Activated T-helper 17 cell treated with anti-CD3 and anti-CD28 coated beads, Interleukin-2, amount 50 U/mL, for 72 hours (primary cell): ENCODE data around the gene MAPT. TPM values are rescaled to one million over a fixed set of nuclear protein-coding genes. Genes with fewer than 3 reads are reported as not detected.

ENCODE experiments used
- ATAC-seq: fragments of 150-1000 bp; cut with Tn5 transposase; replicated peaks from 2 replicates; pipeline ENCODE4 v1.10.0; 2021; ENCODE audit warnings: mild to moderate bottlenecking, moderate library complexity
- H3K27ac Mint-ChIP-seq: one replicate; pipeline ENCODE4 v1.8.0; 2022; ENCODE audit warnings: mixed read lengths
- H3K27me3 Mint-ChIP-seq: one replicate; pipeline ENCODE4 v1.8.0; 2022; ENCODE audit warnings: mixed read lengths
- H3K36me3 Mint-ChIP-seq: one replicate; pipeline ENCODE4 v1.8.0; 2022; ENCODE audit warnings: low read depth, mild to moderate bottlenecking, mixed read lengths
- H3K4me1 Mint-ChIP-seq: one replicate; pipeline ENCODE4 v1.8.0; 2022; ENCODE audit warnings: mixed read lengths
- H3K4me3 Mint-ChIP-seq: one replicate; pipeline ENCODE4 v1.8.0; 2022; ENCODE audit warnings: mild to moderate bottlenecking, mixed read lengths
- H3K9me3 Mint-ChIP-seq: one replicate; pipeline ENCODE4 v1.8.0; 2022; ENCODE audit warnings: mixed read lengths
- total RNA-seq, 2 donors: library from RNA; stranded (reverse); gene quantifications; one replicate each; pipeline ENCODE4 v1.2.3, GENCODE V29; 2022

Gene MAPT
- total RNA-seq, 2 donors from 2014 or later, result 0.63 to 4.9 TPM

GRCh38 chr17:45871718-45872117, 22.6 kb upstream of the MAPT start:
- peak; percentile 51 for ATAC-seq
- no peak overlapping the region for H3K4me3 Mint-ChIP-seq
- H3K27me3 Mint-ChIP-seq, result no peaks in the 10 kb centered on the region
- peaks cover 11% of the 10 kb centered on the region for H3K4me1 Mint-ChIP-seq
- peak overlapping the region; percentile 25 for H3K27ac Mint-ChIP-seq
- no peaks in the 10 kb centered on the region for H3K9me3 Mint-ChIP-seq
- H3K36me3 Mint-ChIP-seq, result no peaks in the 10 kb centered on the region

GRCh38 chr17:45873728-45874127, 20.6 kb upstream of the MAPT start:
- no peaks in the 10 kb centered on the region for H3K27me3 Mint-ChIP-seq
- peak; percentile 97 for ATAC-seq
- H3K27ac Mint-ChIP-seq, result peak overlapping the region; percentile 23
- H3K4me1 Mint-ChIP-seq, result peaks cover 11% of the 10 kb centered on the region
- no peaks in the 10 kb centered on the region for H3K36me3 Mint-ChIP-seq
- H3K4me3 Mint-ChIP-seq, result peak overlapping the region; percentile 45
- no peaks in the 10 kb centered on the region for H3K9me3 Mint-ChIP-seq

GRCh38 chr17:45874151-45874550, 20.2 kb upstream of the MAPT start:
- H3K4me3 Mint-ChIP-seq, result peak overlapping the region; percentile 45
- H3K4me1 Mint-ChIP-seq, result peaks cover 11% of the 10 kb centered on the region
- no peaks in the 10 kb centered on the region for H3K36me3 Mint-ChIP-seq
- peak; percentile 18 for ATAC-seq
- H3K27ac Mint-ChIP-seq, result peak overlapping the region; percentile 23
- H3K9me3 Mint-ChIP-seq, result no peaks in the 10 kb centered on the region
- H3K27me3 Mint-ChIP-seq, result no peaks in the 10 kb centered on the region

- Mint-ChIP-seq H3K9me3 (no peaks in the 10 kb centered on the region), H3K27me3 (peaks cover 1% of the 10 kb centered on the region), H3K4me3 (no peak overlapping the region), H3K36me3 (no peaks in the 10 kb centered on the region), H3K4me1 (peaks cover 6% of the 10 kb centered on the region), H3K27ac (no peak overlapping the region)
- no peak for ATAC-seq
These were observed 17.8 kb upstream of the MAPT start for GRCh38 chr17:45876539-45876938.

GRCh38 chr17:45877467-45877866, 16.9 kb upstream of the MAPT start:
- Mint-ChIP-seq H3K27me3 (peaks cover 3% of the 10 kb centered on the region), H3K27ac (no peak overlapping the region), H3K9me3 (no peaks in the 10 kb centered on the region), H3K4me3 (no peak overlapping the region), H3K36me3 (no peaks in the 10 kb centered on the region), H3K4me1 (no peaks in the 10 kb centered on the region)
- ATAC-seq, result no peak

- Mint-ChIP-seq H3K4me3 (no peak overlapping the region), H3K9me3 (peaks cover 4% of the 10 kb centered on the region), H3K27me3 (peaks cover 3% of the 10 kb centered on the region), H3K4me1 (no peaks in the 10 kb centered on the region), H3K27ac (no peak overlapping the region), H3K36me3 (no peaks in the 10 kb centered on the region)
- ATAC-seq, result no peak
These were observed 11.3 kb upstream of the MAPT start for GRCh38 chr17:45883063-45883462.

GRCh38 chr17:45886852-45887251, 7.5 kb upstream of the MAPT start:
- H3K9me3 Mint-ChIP-seq, result peaks cover 4% of the 10 kb centered on the region
- ATAC-seq, result no peak
- H3K4me1 Mint-ChIP-seq, result no peaks in the 10 kb centered on the region
- H3K36me3 Mint-ChIP-seq, result no peaks in the 10 kb centered on the region
- no peak overlapping the region for H3K27ac Mint-ChIP-seq
- H3K27me3 Mint-ChIP-seq, result no peaks in the 10 kb centered on the region
- no peak overlapping the region for H3K4me3 Mint-ChIP-seq

GRCh38 chr17:45888392-45888791, 6.0 kb upstream of the MAPT start:
- no peaks in the 10 kb centered on the region for H3K36me3 Mint-ChIP-seq
- peak; percentile 80 for ATAC-seq
- no peak overlapping the region for H3K27ac Mint-ChIP-seq
- H3K27me3 Mint-ChIP-seq, result no peaks in the 10 kb centered on the region
- no peaks in the 10 kb centered on the region for H3K4me1 Mint-ChIP-seq
- H3K4me3 Mint-ChIP-seq, result no peak overlapping the region
- peaks cover 4% of the 10 kb centered on the region for H3K9me3 Mint-ChIP-seq

GRCh38 chr17:45889579-45889978, 4.8 kb upstream of the MAPT start:
- Mint-ChIP-seq H3K9me3 (peaks cover 4% of the 10 kb centered on the region), H3K27ac (no peak overlapping the region), H3K36me3 (no peaks in the 10 kb centered on the region), H3K4me3 (no peak overlapping the region), H3K4me1 (no peaks in the 10 kb centered on the region), H3K27me3 (no peaks in the 10 kb centered on the region)
- no peak for ATAC-seq

- Mint-ChIP-seq H3K4me1 (no peaks in the 10 kb centered on the region), H3K27me3 (peaks cover 13% of the 10 kb centered on the region), H3K36me3 (no peaks in the 10 kb centered on the region), H3K4me3 (peak overlapping the region; percentile 75), H3K9me3 (no peaks in the 10 kb centered on the region), H3K27ac (peak overlapping the region; percentile 43)
- ATAC-seq, result no peak
These were observed 681 bp upstream of the MAPT start for GRCh38 chr17:45893725-45894021.

- no peaks in the 10 kb centered on the region for H3K36me3 Mint-ChIP-seq
- H3K9me3 Mint-ChIP-seq, result no peaks in the 10 kb centered on the region
- peaks cover 25% of the 10 kb centered on the region for H3K27me3 Mint-ChIP-seq
- no peak overlapping the region for H3K27ac Mint-ChIP-seq
- H3K4me1 Mint-ChIP-seq, result no peaks in the 10 kb centered on the region
- ATAC-seq, result no peak
- peak overlapping the region; percentile 75 for H3K4me3 Mint-ChIP-seq
These were observed 1.1 kb downstream of the MAPT start for GRCh38 chr17:45895304-45895968.

- ATAC-seq, result no peak
- Mint-ChIP-seq H3K4me3 (peak overlapping the region; percentile 75), H3K27me3 (peaks cover 29% of the 10 kb centered on the region), H3K4me1 (no peaks in the 10 kb centered on the region), H3K36me3 (no peaks in the 10 kb centered on the region), H3K9me3 (no peaks in the 10 kb centered on the region), H3K27ac (no peak overlapping the region)
These were observed 1.8 kb downstream of the MAPT start for GRCh38 chr17:45895969-45896785.

- H3K4me3 Mint-ChIP-seq, result peak overlapping the region; percentile 41
- peaks cover 29% of the 10 kb centered on the region for H3K27me3 Mint-ChIP-seq
- no peaks in the 10 kb centered on the region for H3K9me3 Mint-ChIP-seq
- ATAC-seq, result no peak
- H3K36me3 Mint-ChIP-seq, result no peaks in the 10 kb centered on the region
- no peaks in the 10 kb centered on the region for H3K4me1 Mint-ChIP-seq
- no peak overlapping the region for H3K27ac Mint-ChIP-seq
These were observed 2.7 kb downstream of the MAPT start for GRCh38 chr17:45896803-45897693.

- no peak for ATAC-seq
- no peaks in the 10 kb centered on the region for H3K9me3 Mint-ChIP-seq
- H3K4me3 Mint-ChIP-seq, result no peak overlapping the region
- no peaks in the 10 kb centered on the region for H3K36me3 Mint-ChIP-seq
- H3K27me3 Mint-ChIP-seq, result peaks cover 33% of the 10 kb centered on the region
- H3K27ac Mint-ChIP-seq, result no peak overlapping the region
- H3K4me1 Mint-ChIP-seq, result no peaks in the 10 kb centered on the region
These were observed 5.8 kb downstream of the MAPT start for GRCh38 chr17:45900136-45900535.
